Fibroblast of gingiva (primary cell): ENCODE results near the gene CYP27A1.
"Not testable (repeated sequence)": the region's sequence is repeated elsewhere in the genome, so short reads cannot be mapped to it uniquely, and the experiment has no call there.

Experiments
- DNase-seq: peaks from one replicate; pipeline ENCODE4 v3.0.0-alpha.2; 2011; ENCODE audit warnings: low read depth

Gene CYP27A1

GRCh38 chr2:218832081-218832480 is 50.1 kb downstream of the CYP27A1 start:
- no peak for DNase-seq

- no peak for DNase-seq
These were observed 50.6 kb downstream of the CYP27A1 start for GRCh38 chr2:218832520-218832919.

GRCh38 chr2:218833023-218833609 is 51.2 kb downstream of the CYP27A1 start:
- no peak for DNase-seq

- DNase-seq: no peak
These were observed 52.7 kb downstream of the CYP27A1 start for GRCh38 chr2:218834685-218835084.

- no peak for DNase-seq
These were observed 55.5 kb downstream of the CYP27A1 start for GRCh38 chr2:218837495-218837894.

- peak; percentile 74 for DNase-seq
These were observed 57.5 kb downstream of the CYP27A1 start for GRCh38 chr2:218839430-218839829.

GRCh38 chr2:218839888-218840287 is 57.9 kb downstream of the CYP27A1 start:
- DNase-seq: no peak

GRCh38 chr2:218844334-218844733 is 62.4 kb downstream of the CYP27A1 start:
- not testable (repeated sequence) for DNase-seq

GRCh38 chr2:218846963-218847362 is 65.0 kb downstream of the CYP27A1 start:
- DNase-seq: not testable (repeated sequence)

GRCh38 chr2:218849721-218850120 is 67.8 kb downstream of the CYP27A1 start:
- no peak for DNase-seq

GRCh38 chr2:218850796-218851195 is 68.8 kb downstream of the CYP27A1 start:
- no peak for DNase-seq

- DNase-seq: no peak
These were observed 69.3 kb downstream of the CYP27A1 start for GRCh38 chr2:218851286-218851685.

GRCh38 chr2:218852911-218853667 is 71.1 kb downstream of the CYP27A1 start:
- DNase-seq: peak; percentile 27

- DNase-seq: peak; percentile 27
These were observed 71.8 kb downstream of the CYP27A1 start for GRCh38 chr2:218853766-218854165.

GRCh38 chr2:218854860-218855259 is 72.9 kb downstream of the CYP27A1 start:
- no peak for DNase-seq

GRCh38 chr2:218855305-218856166 is 73.6 kb downstream of the CYP27A1 start:
- no peak for DNase-seq

GRCh38 chr2:218856167-218856895 is 74.4 kb downstream of the CYP27A1 start:
- DNase-seq: no peak

GRCh38 chr2:218856896-218857243 is 74.9 kb downstream of the CYP27A1 start:
- no peak for DNase-seq

- DNase-seq: no peak
These were observed 75.6 kb downstream of the CYP27A1 start for GRCh38 chr2:218857371-218858137.

GRCh38 chr2:218858138-218858445 is 76.1 kb downstream of the CYP27A1 start:
- DNase-seq: no peak

- DNase-seq: no peak
These were observed 77.0 kb downstream of the CYP27A1 start for GRCh38 chr2:218858671-218859555.
